Measurements from ENCODE around the gene OSER1.

Gene OSER1

GRCh38 chr20:44174996-44175765 is 35.4 kb downstream of the OSER1 start:
- no peak for DNase-seq
- H3K36me3 Mint-ChIP-seq (ENCODE audit: low read depth), result no peaks in the 10 kb centered on the region
- no peak overlapping the region for H3K4me3 Mint-ChIP-seq
- no peaks in the 10 kb centered on the region for H3K9me3 Mint-ChIP-seq
- TF ChIP-seq CTCF (IDR thresholded peaks at IDR 0.05), result no peak
- peaks cover 22% of the 10 kb centered on the region for H3K4me1 Mint-ChIP-seq
- H3K27ac Mint-ChIP-seq, result peak overlapping the region; percentile 52
- no peaks in the 10 kb centered on the region for H3K27me3 Mint-ChIP-seq (ENCODE audit: low read depth, poor library complexity)

GRCh38 chr20:44173846-44174245 is 36.7 kb downstream of the OSER1 start:
- Mint-ChIP-seq H3K36me3 (ENCODE audit: low read depth) (no peaks in the 10 kb centered on the region), H3K27me3 (ENCODE audit: low read depth, poor library complexity) (no peaks in the 10 kb centered on the region), H3K27ac (no peak overlapping the region), H3K4me3 (no peak overlapping the region), H3K9me3 (no peaks in the 10 kb centered on the region), H3K4me1 (peaks cover 23% of the 10 kb centered on the region)
- no peak for TF ChIP-seq CTCF (IDR thresholded peaks at IDR 0.05)
- no peak for DNase-seq

GRCh38 chr20:44173116-44173515 is 37.5 kb downstream of the OSER1 start:
- H3K9me3 Mint-ChIP-seq, result no peaks in the 10 kb centered on the region
- no peak overlapping the region for H3K4me3 Mint-ChIP-seq
- TF ChIP-seq CTCF (IDR thresholded peaks at IDR 0.05), result no peak
- H3K36me3 Mint-ChIP-seq (ENCODE audit: low read depth), result no peaks in the 10 kb centered on the region
- DNase-seq, result no peak
- peaks cover 25% of the 10 kb centered on the region for H3K4me1 Mint-ChIP-seq
- no peaks in the 10 kb centered on the region for H3K27me3 Mint-ChIP-seq (ENCODE audit: low read depth, poor library complexity)
- H3K27ac Mint-ChIP-seq, result no peak overlapping the region

GRCh38 chr20:44172572-44172950 is 38.0 kb downstream of the OSER1 start:
- Mint-ChIP-seq H3K9me3 (no peaks in the 10 kb centered on the region), H3K4me1 (peaks cover 25% of the 10 kb centered on the region), H3K27me3 (ENCODE audit: low read depth, poor library complexity) (no peaks in the 10 kb centered on the region), H3K4me3 (no peak overlapping the region), H3K27ac (no peak overlapping the region), H3K36me3 (ENCODE audit: low read depth) (no peaks in the 10 kb centered on the region)
- DNase-seq, result no peak
- no peak for TF ChIP-seq CTCF (IDR thresholded peaks at IDR 0.05)

GRCh38 chr20:44171775-44172571 is 38.6 kb downstream of the OSER1 start:
- no peak for TF ChIP-seq CTCF (IDR thresholded peaks at IDR 0.05)
- Mint-ChIP-seq H3K4me1 (peaks cover 27% of the 10 kb centered on the region), H3K4me3 (no peak overlapping the region), H3K36me3 (ENCODE audit: low read depth) (no peaks in the 10 kb centered on the region), H3K27ac (no peak overlapping the region), H3K27me3 (ENCODE audit: low read depth, poor library complexity) (peaks cover 1% of the 10 kb centered on the region), H3K9me3 (no peaks in the 10 kb centered on the region)
- DNase-seq, result no peak
